Femur (tissue), 1 donor: ENCODE data around the gene ERP27.

ENCODE experiments used
- DNase-seq: peaks from one replicate; pipeline ENCODE4 v3.0.0-alpha.2; 2017

ERP27 gene

DNA sequence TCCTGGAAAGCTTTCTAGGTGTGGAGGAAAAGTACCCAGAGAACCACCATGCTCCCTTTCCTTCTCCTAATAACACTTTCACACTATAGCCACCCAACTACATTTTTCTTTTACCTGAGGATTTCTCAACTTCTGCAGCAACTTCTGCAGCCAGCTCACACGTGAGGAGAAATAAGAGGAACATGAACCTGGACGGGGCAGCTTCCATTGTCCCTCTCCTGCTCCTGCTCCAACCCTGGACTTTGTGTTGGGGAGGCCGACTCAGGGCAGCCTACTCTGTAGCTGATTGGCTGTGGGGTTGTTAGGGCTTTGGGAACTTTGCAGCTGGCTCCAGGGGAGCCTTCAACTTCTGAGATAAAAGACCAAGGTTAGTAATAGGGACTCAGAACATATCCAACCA is at the start of gene ERP27:
ERP27 (minus strand) TSS at position 237 of the 400 bp plus-strand sequence; CDS start at position 208, 29 bp downstream.
- DNase-seq: no peak

DNA sequence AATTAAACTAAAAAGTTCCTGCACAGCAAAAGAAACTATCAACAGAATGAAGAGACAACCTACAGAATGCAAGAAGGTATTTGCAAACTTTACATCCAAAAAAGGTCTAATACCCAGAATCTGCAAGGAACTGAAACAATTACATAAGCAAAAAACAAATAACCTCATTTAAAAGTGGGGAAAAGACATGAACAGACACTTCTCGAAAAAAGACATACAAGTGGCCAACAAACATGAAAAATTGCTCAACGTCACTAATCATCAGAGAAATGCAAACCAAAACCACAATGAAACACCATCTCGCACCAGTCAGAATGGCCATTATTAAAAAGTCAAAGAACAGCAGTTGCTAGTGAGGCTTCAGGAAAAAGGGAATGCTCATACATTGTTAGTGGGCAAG is 49.7 kb upstream of the ERP27 start:
- no peak for DNase-seq

DNA sequence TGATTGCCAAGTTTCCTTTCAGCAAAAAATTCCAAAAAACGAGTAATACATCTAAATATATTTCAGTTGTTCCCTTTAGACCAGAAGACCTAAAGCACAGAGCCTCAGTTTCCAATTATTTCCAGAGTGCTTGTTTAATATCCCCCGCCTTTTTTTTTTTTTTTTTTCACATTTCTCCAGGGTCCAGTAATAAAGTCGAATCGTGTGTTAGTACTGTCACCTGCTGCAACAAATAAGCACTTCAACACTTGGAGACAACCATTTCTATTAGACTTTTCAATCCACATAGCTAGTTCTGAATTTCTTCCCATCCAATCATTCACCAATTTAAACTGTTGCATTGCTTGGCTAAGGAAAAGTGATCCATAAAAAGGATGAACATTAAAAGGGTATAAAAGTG is 48.1 kb upstream of the ERP27 start:
- DNase-seq: no peak

DNA sequence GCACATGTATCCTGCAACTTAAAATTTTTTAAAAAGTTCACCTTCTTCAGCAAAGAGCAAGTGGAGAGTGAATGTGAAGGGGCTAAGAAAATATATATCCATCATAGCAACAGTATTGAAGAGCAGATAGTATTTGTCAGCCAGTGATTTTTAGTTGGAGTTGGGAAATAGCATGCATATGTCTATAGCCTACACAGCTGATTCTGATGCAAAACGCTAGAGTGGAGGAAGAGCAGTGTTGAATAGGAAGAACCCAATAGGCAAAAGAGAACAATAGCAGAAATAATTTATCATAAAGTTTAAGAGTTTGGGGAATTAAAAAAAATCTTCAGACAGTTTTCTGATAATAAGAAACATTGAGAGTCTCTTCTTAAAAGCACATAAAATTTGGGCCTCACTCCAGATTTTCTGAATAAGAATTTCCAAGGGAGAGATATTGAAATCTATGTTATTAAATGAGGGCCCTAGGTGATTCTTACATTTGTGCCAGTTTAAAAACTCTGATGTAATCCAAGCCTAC is 46.5 kb upstream of the ERP27 start:
- DNase-seq: no peak

DNA sequence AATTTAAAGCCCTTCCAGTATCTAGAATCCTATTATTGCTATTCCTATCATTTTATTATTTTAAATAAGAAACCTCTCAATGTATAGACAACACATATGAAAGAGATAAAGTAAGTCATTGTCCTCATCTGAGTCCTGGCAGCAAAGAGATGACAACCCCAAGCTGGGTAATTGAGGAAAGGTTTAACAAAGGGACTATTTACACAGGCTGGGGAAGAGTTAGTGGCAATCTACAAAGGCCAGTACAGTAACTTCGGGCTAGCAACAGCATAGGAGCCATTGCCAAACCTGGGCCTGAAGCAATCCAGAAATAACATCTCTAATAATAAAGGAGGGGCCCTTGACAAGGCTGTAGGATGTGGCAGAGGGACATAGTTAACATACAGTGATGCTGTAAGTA is 45.7 kb upstream of the ERP27 start:
- no peak for DNase-seq

DNA sequence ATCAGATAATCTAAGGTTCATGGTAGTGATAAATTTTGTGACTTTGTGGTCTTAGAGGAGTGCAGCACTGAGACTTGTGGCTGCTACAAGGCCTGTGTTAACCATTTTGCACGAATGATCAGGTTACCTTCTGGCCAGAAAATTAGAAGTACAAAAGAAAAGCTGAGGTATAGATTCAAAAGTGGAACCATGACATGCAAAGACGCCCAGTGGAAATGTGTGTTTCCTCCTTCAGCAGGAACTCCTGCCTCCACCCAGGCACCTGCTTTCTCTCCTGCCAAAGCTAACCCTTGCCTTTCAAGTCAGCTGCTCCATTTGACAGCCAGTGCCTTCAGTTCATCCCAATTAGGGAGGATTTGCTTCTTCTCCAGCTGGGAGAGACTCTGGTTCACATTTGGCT is 44.7 kb upstream of the ERP27 start:
- no peak for DNase-seq

DNA sequence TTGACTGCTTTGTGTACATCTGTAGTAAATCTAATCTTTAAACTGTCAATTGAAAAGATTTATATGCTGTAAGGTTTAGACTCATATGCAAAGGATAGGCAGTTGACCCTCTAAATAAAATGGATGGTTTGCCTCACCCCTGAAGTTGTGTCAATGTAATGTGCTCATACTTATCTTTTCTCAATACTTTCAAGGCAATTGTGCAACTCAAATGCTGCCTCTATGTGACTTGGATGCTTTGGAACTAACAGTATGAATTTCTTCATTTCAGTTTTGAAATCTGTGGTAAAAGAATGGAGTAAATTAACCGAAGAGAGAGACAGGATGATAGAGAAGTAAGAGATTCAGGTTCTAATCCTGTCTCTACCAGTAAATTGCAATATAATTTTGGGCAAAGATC is 44.2 kb upstream of the ERP27 start:
- no peak for DNase-seq

DNA sequence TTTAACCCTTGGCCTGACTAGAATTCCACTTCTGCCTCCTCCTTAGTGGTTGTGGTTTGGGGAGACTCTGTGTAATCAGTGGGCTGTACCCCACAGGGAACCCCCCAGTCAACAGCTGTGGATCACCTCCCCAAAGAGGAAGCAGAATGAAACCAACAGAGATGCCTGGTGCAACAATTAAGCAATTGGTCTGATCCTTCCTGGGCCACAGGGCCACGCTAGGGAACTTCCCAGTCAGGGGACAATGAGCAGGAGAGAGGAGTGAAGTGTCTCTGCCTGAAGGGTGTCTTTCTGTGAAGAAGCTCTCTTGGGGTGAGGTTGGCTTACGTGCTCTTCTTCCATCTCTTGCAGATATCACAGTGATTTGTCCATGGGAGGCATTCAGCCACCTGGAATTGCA is 42.7 kb upstream of the ERP27 start:
- no peak for DNase-seq

DNA sequence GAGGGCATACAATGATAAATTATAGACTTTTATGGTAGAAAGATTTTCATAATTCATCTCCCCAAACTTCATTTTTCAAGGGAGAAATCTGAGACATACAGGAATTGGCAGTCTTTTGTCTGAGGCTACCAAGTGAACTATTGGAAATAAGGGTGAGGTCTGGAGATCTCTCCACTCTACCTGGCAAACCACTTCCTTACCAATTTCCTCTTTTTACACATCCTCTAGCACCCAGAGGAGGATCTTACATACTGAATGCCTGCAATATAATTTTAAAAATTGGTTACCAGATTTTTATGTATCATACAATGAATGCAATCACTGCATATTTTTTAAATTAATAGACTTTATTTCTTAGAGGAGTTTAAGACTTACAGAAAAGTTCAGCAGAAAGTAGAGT is 41.1 kb upstream of the ERP27 start:
- DNase-seq: no peak

DNA sequence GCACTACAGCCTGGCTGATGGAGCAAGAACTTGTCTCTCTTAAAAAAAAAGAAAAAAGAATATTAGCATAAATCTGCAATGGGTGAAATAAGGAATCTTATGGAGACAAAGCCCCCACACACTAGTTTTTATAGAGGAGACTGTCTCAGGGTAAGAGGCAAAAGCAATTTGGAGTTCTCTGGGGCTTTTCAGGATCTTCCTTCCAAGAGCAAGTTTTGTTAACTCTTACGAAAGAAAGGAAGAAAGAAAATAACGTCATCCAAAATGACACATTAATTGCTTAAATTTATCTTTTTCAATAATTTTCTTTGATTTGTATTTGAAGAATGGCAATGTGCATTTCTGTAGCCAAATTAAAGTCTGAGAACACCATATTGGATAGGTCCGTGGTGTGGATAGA is 38.3 kb upstream of the ERP27 start:
- no peak for DNase-seq

DNA sequence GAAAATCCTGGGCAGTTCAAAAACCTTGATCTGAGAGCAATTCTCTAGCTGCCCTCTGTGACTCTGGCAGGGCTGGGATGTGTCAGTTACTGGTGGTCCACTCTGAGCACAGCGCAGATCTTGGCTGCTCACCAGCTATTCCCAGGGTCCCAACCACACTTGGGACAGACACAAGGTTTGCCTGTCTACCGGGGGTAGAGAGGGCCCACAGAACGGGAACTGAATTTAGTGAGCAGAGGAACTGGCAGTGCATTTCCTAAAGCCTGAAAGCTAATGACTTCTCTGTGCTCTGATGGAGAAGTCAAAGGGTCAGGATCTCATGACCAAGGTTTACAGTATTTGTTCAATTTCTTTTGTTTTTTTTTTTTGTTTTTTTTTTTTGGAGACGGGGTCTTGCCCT is 37.1 kb upstream of the ERP27 start:
- DNase-seq: no peak

DNA sequence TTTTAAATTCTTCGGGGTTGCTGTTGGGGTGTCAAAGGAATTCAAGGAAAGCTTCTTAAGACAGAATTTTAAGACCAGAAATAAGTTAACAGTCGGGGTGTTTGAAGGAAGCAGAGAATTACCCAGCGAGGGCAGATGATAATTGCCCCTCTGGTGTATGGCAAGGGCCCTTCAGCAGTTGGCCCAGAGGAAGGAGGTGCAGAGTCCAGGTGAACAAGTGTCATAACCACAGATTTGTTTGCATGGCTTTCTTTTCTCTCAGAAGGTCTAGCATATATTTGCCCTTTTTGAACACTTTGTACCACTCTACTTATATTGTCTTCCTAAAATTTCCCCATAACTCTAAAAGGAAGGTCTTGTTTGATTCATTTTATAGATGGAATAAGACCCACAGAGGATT is 36.3 kb upstream of the ERP27 start:
- DNase-seq: no peak

DNA sequence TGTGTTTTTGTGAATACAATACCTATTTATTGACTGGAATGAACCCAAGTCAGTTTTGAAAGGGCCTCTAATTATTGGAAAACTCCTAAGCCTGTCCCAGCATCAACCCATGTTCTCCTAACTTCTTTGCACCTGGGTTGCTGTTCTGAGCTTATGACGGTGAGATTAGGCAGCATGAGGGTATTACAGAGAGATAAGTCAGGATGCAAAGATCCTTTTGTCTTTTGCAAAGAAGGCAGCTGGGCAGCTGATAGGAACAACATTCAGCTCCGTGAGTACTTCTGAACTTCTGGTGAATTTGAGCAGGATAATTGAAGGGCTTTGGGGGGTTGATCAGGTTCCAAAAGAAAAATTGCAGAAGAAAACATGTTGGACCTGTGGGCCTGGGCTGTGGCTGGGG is 34.5 kb upstream of the ERP27 start, which contains the start of gene PDE6H:
PDE6H (plus strand) TSS at position 227 of the 400 bp plus-strand sequence. CDS start 4,971 bp downstream, outside the sequence.
- DNase-seq: no peak

DNA sequence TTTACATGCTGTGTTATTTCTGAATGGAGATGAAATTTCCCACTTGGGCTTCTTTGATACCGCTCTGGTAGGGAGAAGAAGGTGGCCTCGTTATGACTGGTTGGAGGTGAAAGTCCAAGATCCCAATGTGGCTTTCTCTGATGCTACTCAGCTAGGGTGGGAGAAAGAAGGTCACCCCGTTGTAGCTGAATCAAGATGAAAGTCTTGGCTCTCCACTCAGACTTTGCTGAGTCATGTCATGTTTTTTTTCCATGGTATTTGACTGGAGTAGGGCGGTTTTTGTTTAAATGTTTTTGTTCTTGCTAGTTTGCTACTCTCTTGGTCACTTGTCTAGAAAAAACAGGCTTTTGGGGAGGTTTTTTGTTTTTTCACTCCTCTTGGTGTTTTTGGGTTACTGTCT is 32.1 kb upstream of the ERP27 start:
- DNase-seq: no peak

DNA sequence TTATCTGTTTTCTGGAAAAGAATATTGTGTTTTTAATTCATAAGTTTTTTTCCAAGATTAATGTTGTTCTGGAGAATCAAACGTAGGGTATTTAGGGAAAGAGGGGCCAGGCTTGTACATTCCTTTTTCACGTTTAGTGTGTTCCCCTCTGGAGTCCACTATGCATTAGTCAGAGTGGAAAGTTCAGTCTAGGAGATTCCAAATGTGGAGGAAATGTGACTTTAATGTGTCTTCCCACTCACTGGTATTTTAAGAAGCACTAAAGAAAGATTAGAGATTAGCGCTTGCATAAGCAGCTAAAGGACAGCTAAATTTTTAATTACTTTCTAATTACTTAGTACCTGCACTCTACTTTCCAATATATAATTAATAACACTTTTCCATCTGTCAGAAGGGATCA is 30.1 kb upstream of the ERP27 start:
- DNase-seq: no peak

DNA sequence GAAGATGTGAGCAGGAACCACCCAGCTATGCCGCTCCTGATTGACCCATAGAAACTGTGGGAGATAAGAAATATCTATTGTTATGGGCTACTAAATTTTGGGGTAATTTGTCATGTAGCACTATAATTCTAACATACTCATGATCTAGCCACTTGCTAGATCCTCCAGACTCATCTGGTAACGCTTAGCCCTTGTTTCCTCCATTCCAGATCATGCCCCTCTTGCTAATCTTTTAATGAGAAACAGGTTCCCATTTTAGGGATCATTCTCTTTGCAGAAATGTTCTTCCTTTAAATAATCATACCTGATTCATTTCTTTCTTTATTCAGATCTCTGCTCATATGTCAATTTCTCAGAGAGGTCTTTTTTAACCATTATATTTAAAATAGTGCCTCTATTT is 26.9 kb upstream of the ERP27 start:
- DNase-seq: no peak

DNA sequence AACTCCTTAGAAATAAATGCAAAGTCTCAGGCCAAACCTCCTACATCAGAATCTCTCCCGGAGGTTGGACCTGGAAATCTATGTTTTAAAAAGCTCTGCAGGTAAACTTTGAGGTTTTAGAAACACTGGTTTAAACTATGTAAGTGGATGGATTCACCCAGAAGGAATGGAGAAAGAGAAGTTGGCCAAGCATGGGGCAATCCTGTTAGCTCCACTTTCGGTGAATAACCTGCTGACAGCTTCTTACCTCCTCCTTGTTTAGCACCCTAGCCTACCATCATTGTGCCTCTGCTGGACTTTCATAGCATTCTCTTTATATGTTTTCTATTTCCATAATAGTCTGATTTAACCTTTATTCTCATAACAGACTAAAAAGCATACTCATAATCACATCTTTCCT is 26.1 kb upstream of the ERP27 start:
- no peak for DNase-seq

DNA sequence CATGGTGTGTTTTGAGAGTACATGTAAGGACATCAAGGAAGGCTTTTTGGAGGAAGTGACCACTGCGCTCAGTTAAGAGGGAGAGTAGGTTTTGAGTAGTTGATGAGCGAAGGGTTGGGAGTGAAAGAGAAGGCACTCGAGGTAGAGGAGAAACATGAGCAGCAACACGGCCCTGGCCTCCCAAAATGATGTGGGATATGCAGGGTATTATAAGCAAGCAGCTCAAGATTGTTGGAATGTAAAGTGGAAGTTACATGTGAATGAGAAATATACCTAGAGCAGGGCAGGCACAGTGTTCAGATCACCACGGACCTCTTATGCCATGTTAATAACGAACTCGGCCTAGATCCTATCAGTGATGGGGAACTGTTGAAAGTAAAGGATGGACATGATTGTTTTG is 25.2 kb upstream of the ERP27 start:
- no peak for DNase-seq

DNA sequence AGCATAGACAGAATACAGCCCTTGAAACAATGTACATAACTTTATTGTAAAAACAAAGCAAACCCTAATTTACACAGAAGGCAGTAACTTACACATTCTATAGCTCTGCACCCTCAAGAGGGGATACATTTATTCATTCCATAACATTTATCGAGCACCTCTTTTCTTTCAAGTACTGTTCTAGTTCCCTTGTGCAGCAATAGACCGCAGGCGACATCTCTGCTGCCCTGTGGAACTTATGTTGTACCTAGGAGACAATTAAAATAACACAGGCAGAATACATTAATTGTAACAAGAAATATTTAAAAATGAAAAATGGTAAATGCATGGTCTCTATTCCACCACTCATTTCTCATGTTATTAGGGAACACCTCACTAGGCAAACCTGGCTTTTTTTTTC is 24.5 kb upstream of the ERP27 start:
- DNase-seq: no peak

DNA sequence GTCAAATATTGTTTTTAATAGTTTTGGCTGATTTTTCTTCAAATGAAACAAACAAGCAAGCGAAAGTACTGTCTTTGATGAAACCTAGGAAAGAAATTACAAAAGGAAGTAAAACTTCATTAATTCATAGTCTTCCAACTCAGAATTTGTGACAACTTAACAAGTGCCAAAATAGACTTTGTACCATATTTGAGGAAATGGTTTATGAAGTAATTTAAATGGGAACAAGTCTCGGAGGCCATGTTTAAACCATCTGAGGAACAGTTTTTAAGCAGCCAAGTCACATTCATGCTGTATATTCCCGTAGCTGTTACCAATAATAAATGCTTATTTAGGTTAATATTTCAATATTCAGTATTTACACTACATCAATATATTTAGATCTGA is 23.8 kb upstream of the ERP27 start:
- DNase-seq: no peak

DNA sequence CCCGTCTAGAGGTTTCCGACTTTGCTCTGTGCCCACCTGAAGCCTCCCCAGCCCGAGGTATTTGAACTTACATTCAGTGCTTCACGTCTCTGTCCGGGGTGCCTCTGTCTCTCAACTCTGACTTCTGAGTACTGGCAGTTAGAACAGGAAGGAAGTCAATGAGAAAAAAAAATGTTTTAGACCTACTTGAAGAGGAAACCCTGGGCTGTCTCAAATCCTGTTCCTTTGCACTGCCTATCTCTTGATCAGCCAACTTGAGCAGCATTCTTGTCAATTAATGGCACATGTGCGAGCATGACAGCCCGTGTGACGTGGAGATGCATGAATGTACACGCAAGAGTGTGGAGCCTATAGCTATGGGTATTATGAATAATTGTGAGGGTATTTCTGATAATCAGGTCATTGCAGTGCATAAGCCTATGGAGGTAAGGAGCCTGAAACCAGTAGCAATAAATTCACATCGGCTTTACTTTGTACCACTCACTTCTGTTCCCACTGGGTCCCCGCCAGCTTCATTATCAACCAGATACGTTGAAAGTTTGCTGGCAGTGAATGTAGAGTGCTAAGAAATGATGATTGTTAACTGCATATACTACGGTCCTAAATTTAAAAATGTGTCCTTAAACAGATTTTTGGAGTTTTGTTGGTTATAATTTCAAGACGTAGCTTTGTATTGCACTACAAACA is 23.3 kb upstream of the ERP27 start, which contains the start of gene ARHGDIB:
ARHGDIB (minus strand) TSS at position 136 of the 687 bp plus-strand sequence. CDS start 10,889 bp downstream, outside the sequence.
- no peak for DNase-seq

DNA sequence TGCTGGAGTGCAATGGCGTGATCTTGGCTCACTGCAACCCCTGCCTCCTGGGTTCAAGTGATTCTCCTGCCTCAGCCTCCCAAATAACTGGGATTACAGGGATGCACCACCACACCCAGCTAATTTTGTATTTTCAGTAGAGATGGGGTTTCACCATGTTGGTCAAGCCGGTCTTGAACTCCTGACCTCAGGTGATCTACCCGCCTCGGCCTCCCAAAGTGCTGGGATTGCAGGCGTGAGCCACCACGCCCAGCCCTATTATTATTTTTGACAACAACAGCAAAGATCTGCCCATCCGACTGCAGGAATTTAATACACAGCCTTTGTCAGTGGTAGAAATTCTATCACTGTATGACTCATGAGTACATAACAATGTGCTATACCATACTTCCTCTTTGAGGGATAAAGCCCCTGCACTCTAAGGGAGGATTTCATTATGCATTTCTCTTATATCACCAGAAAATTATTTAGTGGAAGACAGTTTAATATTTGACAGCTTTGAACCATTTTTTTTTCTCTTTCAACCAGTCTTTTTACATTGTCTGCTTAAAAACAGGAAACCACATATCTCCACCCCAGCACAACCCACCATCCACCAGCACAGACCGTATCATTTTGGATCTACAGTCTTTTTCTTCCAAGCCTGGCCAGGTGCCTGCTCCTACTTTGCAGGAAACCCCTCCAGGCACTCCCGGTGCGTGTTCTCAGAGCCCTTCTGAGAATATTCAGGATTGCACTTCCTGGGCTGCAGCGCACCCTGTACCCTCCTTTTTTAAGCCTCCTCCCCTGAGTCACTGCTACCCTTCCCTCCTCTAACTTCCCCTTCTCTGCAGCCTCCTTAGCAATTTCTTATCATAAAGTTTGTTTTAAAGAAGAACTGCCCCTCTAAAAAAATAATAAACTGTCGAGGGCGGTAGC is 22.5 kb upstream of the ERP27 start:
- no peak for DNase-seq

DNA sequence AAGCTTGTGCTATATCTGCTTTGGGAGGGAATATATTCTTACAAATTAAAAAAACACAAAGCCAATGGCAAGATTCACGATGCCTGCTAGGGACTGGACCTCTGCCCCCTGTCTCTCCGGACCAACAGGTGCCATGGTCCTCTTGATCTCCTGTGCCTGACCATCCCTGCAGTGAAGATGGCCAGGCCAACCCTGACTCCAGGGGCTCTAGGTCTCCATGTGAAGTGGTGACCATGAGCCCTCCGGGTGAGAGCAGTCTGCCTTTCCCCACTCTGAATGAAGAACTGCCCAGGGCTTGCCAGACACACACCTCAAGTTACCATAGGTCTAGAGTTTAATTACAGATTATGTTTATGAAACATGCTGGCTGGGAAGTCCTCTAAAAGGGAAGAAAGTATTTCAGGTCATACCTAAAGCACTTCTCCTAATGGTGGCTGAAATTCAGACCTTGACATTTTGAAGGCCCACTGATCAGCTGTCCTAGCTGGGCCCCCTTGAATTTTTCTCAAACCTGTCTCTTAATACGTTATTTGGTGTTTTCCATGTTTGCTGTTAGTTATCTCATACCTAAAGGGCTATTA is 21.7 kb upstream of the ERP27 start:
- DNase-seq: no peak

DNA sequence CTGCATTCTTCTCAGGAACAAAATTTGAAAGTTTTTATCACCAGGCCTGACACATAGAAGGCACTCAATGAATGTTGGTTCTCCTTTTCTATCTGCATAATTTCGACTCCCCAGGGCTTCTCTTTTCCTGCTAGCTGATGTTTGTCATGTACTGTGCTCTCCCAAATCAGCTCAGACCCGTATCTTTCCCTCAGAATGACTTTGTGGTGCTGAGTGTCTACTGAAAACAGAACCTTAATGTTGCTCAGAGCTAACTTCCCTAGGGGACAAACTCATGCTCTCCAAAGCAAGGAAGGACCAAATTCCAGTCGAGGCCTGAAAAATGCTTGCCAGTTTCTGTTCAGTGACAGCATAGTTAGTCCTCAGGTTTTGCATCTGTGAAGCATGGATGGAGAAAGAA is 21.1 kb upstream of the ERP27 start:
- DNase-seq: no peak
